Lower lobe of right lung (tissue), 2 donors: ENCODE measurements around the gene LUM. TPM values are rescaled to one million over a fixed set of nuclear protein-coding genes. Genes with fewer than 3 reads are reported as not detected.

Experiments
- ATAC-seq, 2 donors: fragments of 200-7000 bp; cut with Tn5 transposase; one replicate each; pipeline ENCODE4 v1.9.1; 2020 to 2022; ENCODE audit warnings: mild to moderate bottlenecking in 2 of 2, moderate library complexity in 2 of 2
- DNase-seq: peaks from one replicate; pipeline ENCODE4 v3.0.0-alpha.2; 2020
- H3K27ac ChIP-seq: fragments of 200-600 bp; one replicate; pipeline ENCODE4 v1.8.0; 2022
- H3K27me3 ChIP-seq: fragments of 200-600 bp; one replicate; pipeline ENCODE4 v1.8.0; 2022; ENCODE audit warnings: low read depth
- H3K36me3 ChIP-seq: fragments of 200-600 bp; one replicate; pipeline ENCODE4 v1.8.0; 2022; ENCODE audit warnings: mild to moderate bottlenecking
- H3K4me1 ChIP-seq: fragments of 200-600 bp; one replicate; pipeline ENCODE4 v1.8.0; 2022
- H3K4me3 ChIP-seq: fragments of 200-600 bp; one replicate; pipeline ENCODE4 v1.8.0; 2022; ENCODE audit warnings: mild to moderate bottlenecking
- H3K9me3 ChIP-seq: fragments of 200-600 bp; one replicate; pipeline ENCODE4 v1.8.0; 2022
- CTCF ChIP-seq: fragments of 200-600 bp; IDR thresholded peaks from one replicate; pipeline ENCODE4 v1.8.0; 2022; ENCODE audit warnings: antibody characterized with exemption, mild to moderate bottlenecking
- intact Hi-C: fragments of 100-400 bp; cut with DNase I; formaldehyde crosslinking; loops from one replicate; pipeline ENCODE4 v1.11.0; 2022
- total RNA-seq: library from RNA; stranded (reverse); fragmentation: NEBNext Ultra II Directional; extraction: Animal tissue kit (Norgen Biotek cat#: 25700); gene quantifications from one replicate; pipeline ENCODE4 v1.2.1, GENCODE V29; 2021
- donor health status: DM: no; HTN: yes; CAD: no; lungs with severe emphysema.

Gene LUM
- total RNA-seq, 1 donor from 2014 or later: 227 TPM

- Histone ChIP-seq H3K27me3 (no peaks in the 10 kb centered on the region), H3K4me3 (no peak overlapping the region), H3K4me1 (peaks cover 6% of the 10 kb centered on the region), H3K36me3 (peaks cover 4% of the 10 kb centered on the region), H3K9me3 (no peaks in the 10 kb centered on the region), H3K27ac (peak overlapping the region; percentile 10)
- DNase-seq: no peak
- TF ChIP-seq CTCF: no peak
- ATAC-seq: no peak
- intact Hi-C loops: no loop called here
Observed at GRCh38 chr12:91099341-91099740, 12.0 kb downstream of the LUM start.

GRCh38 chr12:91098941-91099340 lies 12.4 kb downstream of the LUM start:
- H3K36me3 ChIP-seq: peaks cover 4% of the 10 kb centered on the region
- H3K4me1 ChIP-seq: peaks cover 6% of the 10 kb centered on the region
- no peaks in the 10 kb centered on the region for H3K9me3 ChIP-seq
- H3K27ac ChIP-seq: peak overlapping the region; percentile 10
- ATAC-seq (no peak), DNase-seq (no peak)
- no peak for TF ChIP-seq CTCF
- no peaks in the 10 kb centered on the region for H3K27me3 ChIP-seq
- no peak overlapping the region for H3K4me3 ChIP-seq
- intact Hi-C loops: no loop called here

- Histone ChIP-seq H3K27me3 (no peaks in the 10 kb centered on the region), H3K4me3 (no peak overlapping the region), H3K4me1 (peaks cover 6% of the 10 kb centered on the region), H3K27ac (no peak overlapping the region), H3K9me3 (no peaks in the 10 kb centered on the region), H3K36me3 (peaks cover 4% of the 10 kb centered on the region)
- DNase-seq (no peak), ATAC-seq (no peak)
- intact Hi-C loops: no loop called here
- no peak for TF ChIP-seq CTCF
Observed at GRCh38 chr12:91098461-91098860, 12.8 kb downstream of the LUM start.

GRCh38 chr12:91094957-91095356 lies 16.3 kb downstream of the LUM start:
- no peaks in the 10 kb centered on the region for H3K36me3 ChIP-seq
- intact Hi-C loops: no loop called here
- no peaks in the 10 kb centered on the region for H3K27me3 ChIP-seq
- no peak overlapping the region for H3K4me3 ChIP-seq
- no peak overlapping the region for H3K27ac ChIP-seq
- no peaks in the 10 kb centered on the region for H3K9me3 ChIP-seq
- H3K4me1 ChIP-seq: peaks cover 6% of the 10 kb centered on the region
- ATAC-seq: no peak
- no peak for DNase-seq
- TF ChIP-seq CTCF: no peak

- no peak overlapping the region for H3K4me3 ChIP-seq
- H3K4me1 ChIP-seq: peaks cover 4% of the 10 kb centered on the region
- DNase-seq: no peak
- H3K27me3 ChIP-seq: no peaks in the 10 kb centered on the region
- peaks cover 6% of the 10 kb centered on the region for H3K9me3 ChIP-seq
- no peak overlapping the region for H3K27ac ChIP-seq
- TF ChIP-seq CTCF: no peak
- H3K36me3 ChIP-seq: no peaks in the 10 kb centered on the region
- intact Hi-C loops: no loop called here
- ATAC-seq: no peak
Observed at GRCh38 chr12:91094032-91094662, 17.1 kb downstream of the LUM start.

- ATAC-seq (no peak), DNase-seq (no peak)
- Histone ChIP-seq H3K9me3 (peaks cover 7% of the 10 kb centered on the region), H3K4me3 (no peak overlapping the region), H3K27me3 (no peaks in the 10 kb centered on the region), H3K36me3 (no peaks in the 10 kb centered on the region), H3K4me1 (no peaks in the 10 kb centered on the region), H3K27ac (no peak overlapping the region)
- no peak for TF ChIP-seq CTCF
- intact Hi-C loops: no loop called here
Observed at GRCh38 chr12:91093341-91093740, 18.0 kb downstream of the LUM start.
